HCT116 (cell line): ENCODE data around the gene SH3D19. TPM values are rescaled to one million over a fixed set of nuclear protein-coding genes. Genes with fewer than 3 reads are reported as not detected.
A peak's percentile ranks its signal among the peaks of the same experiment; 100 is the strongest.

Experiments
- ATAC-seq: fragments of 200-7000 bp; cut with Tn5 transposase; 2 replicates; pipeline ENCODE4 v1.9.1; 2020; ENCODE audit warnings: mild to moderate bottlenecking, moderate library complexity
- BruUV-seq: library from RNA; stranded (reverse); fragments of 400-500 nt; replicated peaks from 2 replicates; lab custom pipeline; 2021; lab: Mats Ljungman, UMichigan
- CTCF ChIA-PET: fragments of 300-600 bp; sonication (Branson Sonifier 250); formaldehyde crosslinking; loops from one replicate; lab custom pipeline; 2021; ENCODE audit warnings: antibody characterized with exemption; lab: Charles Lee
- POLR2A ChIA-PET: fragments of 300-600, 350-600 bp; sonication (Branson Sonifier 250); formaldehyde crosslinking; loops from one replicate; lab custom pipeline; 2021; ENCODE audit warnings: antibody characterized with exemption; lab: Charles Lee
- RAD21 ChIA-PET, 2 experiments: fragments of 300-600 bp; sonication (Branson Sonifier 250); formaldehyde crosslinking; loops; one replicate each; lab custom pipeline; 2023; ENCODE audit warnings: low total read pairs in 2 of 2; ENCODE audit not compliant: uncharacterized antibody in 2 of 2, unreplicated experiment in 2 of 2, low non-redundant PET in 1 of 2; lab: Charles Lee
- DNase-seq: peaks from one replicate; pipeline ENCODE4 v3.0.0-alpha.2; 2010; ENCODE audit warnings: low read depth, low spot score
- H2AFZ ChIP-seq: fragments of 200-600 bp; shearing (Covaris generic), sonication (generic); 2 replicates; pipeline ENCODE4 v1.6.1; 2017; ENCODE audit warnings: low read depth, mixed run types, mixed read lengths, antibody characterized with exemption, low read length; ENCODE audit not compliant: poor library complexity, severe bottlenecking
- H3K27ac ChIP-seq: 2 replicates; pipeline ENCODE4 v1.5.1; 2012; ENCODE audit warnings: low read depth, low read length
- H3K27me3 ChIP-seq: fragments of 200-600 bp; sonication (generic); 2 replicates; pipeline ENCODE4 v1.6.1; 2016; ENCODE audit warnings: mixed run types, low read length, mixed read lengths; ENCODE audit not compliant: insufficient read depth
- H3K36me3 ChIP-seq, 2 experiments: fragments of 200-500 bp in 1 of 2; fragments of 200-600 bp in 1 of 2; sonication (Bioruptor generic) in 1 of 2; sonication (generic) in 1 of 2; 2 replicates each; pipeline versions ENCODE4 v1.5.1 to v1.6.1; 2014 to 2016; ENCODE audit warnings: low read length in 2 of 2, inconsistent platforms in 1 of 2, mixed read lengths in 1 of 2, mixed run types in 1 of 2; ENCODE audit not compliant: insufficient read depth in 2 of 2, control insufficient read depth in 1 of 2
- H3K4me1 ChIP-seq, 2 experiments: fragments of 200-600 bp in 1 of 2; sonication (generic) in 1 of 2; 2 replicates each; pipeline versions ENCODE4 v1.5.1 to v1.6.1; 2012 to 2017; ENCODE audit warnings: low read length in 2 of 2, inconsistent platforms in 1 of 2, mild to moderate bottlenecking in 1 of 2, mixed read lengths in 1 of 2, mixed run types in 1 of 2, moderate library complexity in 1 of 2; ENCODE audit not compliant: insufficient read depth in 2 of 2, control insufficient read depth in 1 of 2
- H3K4me2 ChIP-seq: fragments of 200-600 bp; sonication (generic); 2 replicates; pipeline ENCODE4 v1.6.1; 2017; ENCODE audit warnings: mixed run types, low read length, mixed read lengths
- H3K4me3 ChIP-seq, 2 experiments: fragments of 200-600 bp in 1 of 2; sonication (generic) in 1 of 2; replicated peaks in 1 of 2; 2 replicates each; pipeline ENCODE4 v1.5.1; 2011 to 2016; ENCODE audit warnings: low read length in 2 of 2, control low read depth in 1 of 2, low read depth in 1 of 2, mild to moderate bottlenecking in 1 of 2, mixed read lengths in 1 of 2, mixed run types in 1 of 2
- H3K79me2 ChIP-seq: fragments of 200-600 bp; sonication (generic); 2 replicates; pipeline ENCODE4 v1.6.1; 2017; ENCODE audit warnings: mild to moderate bottlenecking, mixed run types, low read length, moderate library complexity, mixed read lengths; ENCODE audit not compliant: insufficient read depth
- H3K9ac ChIP-seq: fragments of 200-600 bp; sonication (generic); 2 replicates; pipeline ENCODE4 v1.6.1; 2016; ENCODE audit warnings: low read length, mixed read lengths
- H3K9me2 ChIP-seq: fragments of 200-600 bp; sonication (generic), shearing (Covaris generic); 2 replicates; pipeline ENCODE4 v1.6.1; 2017; ENCODE audit warnings: mixed run types, mild to moderate bottlenecking, moderate library complexity; ENCODE audit not compliant: insufficient read depth
- H3K9me3 ChIP-seq, 2 experiments: fragments of 200-500 bp in 1 of 2; fragments of 200-600 bp in 1 of 2; sonication (Bioruptor generic) in 1 of 2; sonication (generic) in 1 of 2; 2 replicates each; pipeline ENCODE4 v1.6.1; 2014 to 2017; ENCODE audit warnings: low read length in 2 of 2, mixed read lengths in 2 of 2, inconsistent platforms in 1 of 2, low read depth in 1 of 2, mild to moderate bottlenecking in 1 of 2, mixed run types in 1 of 2, moderate library complexity in 1 of 2; ENCODE audit not compliant: control insufficient read depth in 1 of 2, insufficient read depth in 1 of 2
- H4K20me1 ChIP-seq: fragments of 200-600 bp; sonication (generic), shearing (Covaris generic); 2 replicates; pipeline ENCODE4 v1.6.1; 2017; ENCODE audit warnings: mixed run types, mild to moderate bottlenecking, moderate library complexity; ENCODE audit not compliant: insufficient read depth
- ATF3 ChIP-seq: IDR thresholded peaks from 2 replicates; pipeline ENCODE4 v1.6.1; 2012
- CEBPB ChIP-seq: IDR thresholded peaks from 2 replicates; pipeline ENCODE4 v1.6.1; 2012; ENCODE audit warnings: low read depth
- CTCF ChIP-seq, 3 experiments: fragments of 200-600 bp in 1 of 3; sonication (generic) in 1 of 3; IDR thresholded peaks in 2 of 3; conservative IDR thresholded peaks in 1 of 3; 2 replicates each; pipeline ENCODE4 v1.5.1; 2012 to 2017; ENCODE audit warnings: low read depth in 2 of 3, low read length in 2 of 3, antibody characterized with exemption in 1 of 3, borderline replicate concordance in 1 of 3, control low read depth in 1 of 3, mild to moderate bottlenecking in 1 of 3, mixed read lengths in 1 of 3, mixed run types in 1 of 3, moderate library complexity in 1 of 3; ENCODE audit not compliant: insufficient read depth in 1 of 3
- EGR1 ChIP-seq: IDR thresholded peaks from 2 replicates; pipeline ENCODE4 v1.6.1; 2012; ENCODE audit warnings: low read depth
- POLR2A ChIP-seq: IDR thresholded peaks from 2 replicates; pipeline ENCODE4 v1.7.0; 2011; ENCODE audit warnings: borderline replicate concordance; ENCODE audit not compliant: insufficient read depth, insufficient read length; ENCODE audit errors: extremely low read depth
- POLR2AphosphoS5 ChIP-seq: IDR thresholded peaks from 2 replicates; pipeline ENCODE4 v1.6.1; 2011; ENCODE audit warnings: mild to moderate bottlenecking, low read depth, low read length, moderate library complexity
- SP1 ChIP-seq: IDR thresholded peaks from 2 replicates; pipeline ENCODE4 v1.6.1; 2012; ENCODE audit warnings: low read depth
- intact Hi-C: fragments of 100-400 bp; cut with micrococcal nuclease; formaldehyde crosslinking; loops from 2 replicates; pipeline ENCODE4 v1.10.0; 2022
- total RNA-seq: library from RNA; stranded (reverse); gene quantifications from one replicate; pipeline ENCODE4 v1.2.1, GENCODE V29; 2021; ENCODE audit not compliant: unreplicated experiment

SH3D19 gene
- total RNA-seq, 1 experiment from 2014 or later = 37.5 TPM

- Histone ChIP-seq H3K27me3 (no peaks in the 10 kb centered on the region), H3K4me2 (no peak overlapping the region), H3K4me3 (no peak overlapping the region), H3K9ac (no peak overlapping the region), H3K79me2 (peaks cover 34% of the 10 kb centered on the region), H2AFZ (no peak overlapping the region), H3K9me2 (no peaks in the 10 kb centered on the region), H3K27ac (peak overlapping the region; percentile 19; the same call in 1 of the 2 replicates), H3K36me3 (peaks cover 24 to 48% of the 10 kb centered on the region in 2 experiments), H3K9me3 (no peaks in the 10 kb centered on the region), H3K4me1 (peaks cover 3 to 10% of the 10 kb centered on the region in 2 experiments; a peak in 3 of 4 replicates), H4K20me1 (peaks cover 34% of the 10 kb centered on the region; the same call in 1 of the 2 replicates)
- intact Hi-C loops = no loop called here
- RAD21 ChIA-PET = no interaction called here
- BruUV-seq = no TSS peak
- POLR2A ChIA-PET = interaction anchor here (0.8 kb wide), 1 partner anchor 12 kb away, joined by 5 read pairs; no protein-coding TSS in a partner anchor
- ATAC-seq = peak; percentile 53
- CTCF ChIA-PET = no interaction called here
- DNase-seq = no peak
- TF ChIP-seq POLR2AphosphoS5 (peak; percentile 83), POLR2A (no peak)
Observed at GRCh38 chr4:151105454-151106032, 219.9 kb downstream of the SH3D19 start.

- no peak for DNase-seq
- no peak overlapping the region for H3K4me3 ChIP-seq
- intact Hi-C loops = no loop called here
- peaks cover 34% of the 10 kb centered on the region; the same call in 1 of the 2 replicates for H4K20me1 ChIP-seq
- ChIA-PET POLR2A (interaction anchor here (0.7 to 1.5 kb wide), 2 partner anchors 10 to 1305 kb away, joined by 3 read pairs; no protein-coding TSS in a partner anchor), CTCF (no interaction called here), RAD21 (no interaction called here)
- H3K36me3 ChIP-seq = peaks cover 26 to 56% of the 10 kb centered on the region in 2 experiments
- H3K9ac ChIP-seq = no peak overlapping the region
- no TSS peak for BruUV-seq
- peaks cover 43% of the 10 kb centered on the region for H3K79me2 ChIP-seq
- no peak for ATAC-seq
- TF ChIP-seq CTCF (IDR thresholded peaks at IDR 0.05 in 2 of 3, conservative IDR thresholded peaks at IDR 0.05 in 1 of 3; ENCODE audit: borderline replicate concordance in 1 of 3, insufficient read depth in 1 of 3, low read depth in 2 of 3, low read length in 2 of 3) (no peak), SP1 (no peak), CEBPB (no peak), EGR1 (no peak), ATF3 (no peak), POLR2A (no peak)
- H3K27ac ChIP-seq = no peak overlapping the region
- H3K4me2 ChIP-seq = no peak overlapping the region
- H3K9me3 ChIP-seq = no peaks in the 10 kb centered on the region
- peaks cover 3 to 11% of the 10 kb centered on the region in 2 experiments; a peak in 3 of 4 replicates for H3K4me1 ChIP-seq
- no peaks in the 10 kb centered on the region for H3K9me2 ChIP-seq
- H2AFZ ChIP-seq = no peak overlapping the region
- no peaks in the 10 kb centered on the region for H3K27me3 ChIP-seq
Observed at GRCh38 chr4:151104621-151105020, 220.8 kb downstream of the SH3D19 start.
